SU-DHL-6 (cell line): ENCODE measurements around the gene TRABD.

ENCODE experiments used
- H2AFZ ChIP-seq: fragments of 200-600 bp; sonication (generic); 2 replicates; pipeline ENCODE4 v1.6.1; 2014; ENCODE audit warnings: low read depth, mild to moderate bottlenecking, moderate library complexity, mixed read lengths, antibody characterized with exemption, low read length; ENCODE audit not compliant: severe bottlenecking
- H3F3A ChIP-seq: fragments of 200-600 bp; shearing (Covaris generic); 2 replicates; pipeline ENCODE4 v1.6.0; 2016; ENCODE audit warnings: antibody characterized with exemption, mild to moderate bottlenecking; ENCODE audit not compliant: insufficient read depth
- H3K27ac ChIP-seq: fragments of 200-600 bp; sonication (generic); 2 replicates; pipeline ENCODE4 v1.5.1; 2016; ENCODE audit warnings: low read depth, mild to moderate bottlenecking, low read length, moderate library complexity, mixed read lengths
- H3K27me3 ChIP-seq: fragments of 200-600 bp; sonication (generic), shearing (Covaris generic); 2 replicates; pipeline ENCODE4 v1.6.0; 2014; ENCODE audit warnings: mild to moderate bottlenecking, low read length
- H3K36me3 ChIP-seq: fragments of 200-600 bp; sonication (generic); 2 replicates; pipeline ENCODE4 v1.6.1; 2014; ENCODE audit warnings: mild to moderate bottlenecking, low read length, mixed read lengths
- H3K4me2 ChIP-seq: fragments of 300-600, 200-600 bp; shearing (Covaris generic), sonication (generic); 2 replicates; pipeline ENCODE4 v1.6.0; 2014; ENCODE audit warnings: low read length, low read depth, mild to moderate bottlenecking; ENCODE audit not compliant: poor library complexity, severe bottlenecking
- H3K4me3 ChIP-seq: fragments of 200-600 bp; sonication (generic); 2 replicates; pipeline ENCODE4 v1.5.1; 2014; ENCODE audit warnings: antibody characterized with exemption, low read length, mild to moderate bottlenecking, mixed read lengths; ENCODE audit not compliant: insufficient read depth, poor library complexity, severe bottlenecking
- H3K79me2 ChIP-seq: fragments of 200-600 bp; sonication (generic); 2 replicates; pipeline ENCODE4 v1.6.1; 2014; ENCODE audit warnings: mild to moderate bottlenecking, low read length, moderate library complexity; ENCODE audit not compliant: insufficient read depth
- H3K9ac ChIP-seq: fragments of 200-600 bp; sonication (generic); 2 replicates; pipeline ENCODE4 v1.7.0; 2014; ENCODE audit warnings: mild to moderate bottlenecking, low read length
- H3K9me2 ChIP-seq: fragments of 200-600 bp; sonication (generic); replicated peaks from 2 replicates; pipeline ENCODE4 v1.6.1; 2014; ENCODE audit warnings: low read length; ENCODE audit not compliant: insufficient read depth
- H3K9me3 ChIP-seq: fragments of 200-600 bp; sonication (generic); 2 replicates; pipeline ENCODE4 v1.6.1; 2014; ENCODE audit warnings: low read length, mixed read lengths; ENCODE audit not compliant: insufficient read depth
- H4K20me1 ChIP-seq: fragments of 200-600 bp; sonication (generic); 2 replicates; pipeline ENCODE4 v1.6.1; 2014; ENCODE audit warnings: low read depth, mild to moderate bottlenecking, antibody characterized with exemption, low read length, moderate library complexity, mixed read lengths
- EZH2phosphoT487 ChIP-seq: fragments of 200-600 bp; sonication (generic), shearing (Covaris generic); conservative IDR thresholded peaks from 2 replicates; pipeline ENCODE4 v1.6.1; 2018; ENCODE audit warnings: mild to moderate bottlenecking, antibody characterized with exemption, low read length, moderate library complexity, mixed read lengths
- TF ChIP-seq, protein P1 (sequence below): fragments of 200-600 bp; sonication (generic); IDR thresholded peaks from one replicate; pipeline ENCODE4 v1.5.1; 2017; ENCODE audit warnings: antibody characterized with exemption, mild to moderate bottlenecking, low read length, moderate library complexity; ENCODE audit not compliant: insufficient read depth, poor library complexity, severe bottlenecking

The TRABD gene

GRCh38 chr22:50173983-50174355 lies 11.7 kb upstream of the TRABD start:
- H4K20me1 ChIP-seq = no peaks in the 10 kb centered on the region
- H3K4me3 ChIP-seq = no peak overlapping the region
- H3K36me3 ChIP-seq = no peaks in the 10 kb centered on the region
- H3K9ac ChIP-seq = no peak overlapping the region
- no peak for TF ChIP-seq EZH2phosphoT487
- TF ChIP-seq, protein P1, sequence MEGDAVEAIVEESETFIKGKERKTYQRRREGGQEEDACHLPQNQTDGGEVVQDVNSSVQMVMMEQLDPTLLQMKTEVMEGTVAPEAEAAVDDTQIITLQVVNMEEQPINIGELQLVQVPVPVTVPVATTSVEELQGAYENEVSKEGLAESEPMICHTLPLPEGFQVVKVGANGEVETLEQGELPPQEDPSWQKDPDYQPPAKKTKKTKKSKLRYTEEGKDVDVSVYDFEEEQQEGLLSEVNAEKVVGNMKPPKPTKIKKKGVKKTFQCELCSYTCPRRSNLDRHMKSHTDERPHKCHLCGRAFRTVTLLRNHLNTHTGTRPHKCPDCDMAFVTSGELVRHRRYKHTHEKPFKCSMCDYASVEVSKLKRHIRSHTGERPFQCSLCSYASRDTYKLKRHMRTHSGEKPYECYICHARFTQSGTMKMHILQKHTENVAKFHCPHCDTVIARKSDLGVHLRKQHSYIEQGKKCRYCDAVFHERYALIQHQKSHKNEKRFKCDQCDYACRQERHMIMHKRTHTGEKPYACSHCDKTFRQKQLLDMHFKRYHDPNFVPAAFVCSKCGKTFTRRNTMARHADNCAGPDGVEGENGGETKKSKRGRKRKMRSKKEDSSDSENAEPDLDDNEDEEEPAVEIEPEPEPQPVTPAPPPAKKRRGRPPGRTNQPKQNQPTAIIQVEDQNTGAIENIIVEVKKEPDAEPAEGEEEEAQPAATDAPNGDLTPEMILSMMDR = no peak
- H3K27ac ChIP-seq = no peak overlapping the region
- H3K9me3 ChIP-seq = no peaks in the 10 kb centered on the region
- no peak overlapping the region for H3K4me2 ChIP-seq
- no peaks in the 10 kb centered on the region for H3K79me2 ChIP-seq
- no peaks in the 10 kb centered on the region for H3K27me3 ChIP-seq
- H2AFZ ChIP-seq = no peak overlapping the region
- no peaks in the 10 kb centered on the region for H3K9me2 ChIP-seq
- H3F3A ChIP-seq = no peaks in the 10 kb centered on the region

GRCh38 chr22:50174382-50175190 lies 11.1 kb upstream of the TRABD start:
- no peak overlapping the region for H3K4me2 ChIP-seq
- no peaks in the 10 kb centered on the region for H4K20me1 ChIP-seq
- TF ChIP-seq, protein P1 = no peak
- no peak for TF ChIP-seq EZH2phosphoT487
- no peak overlapping the region for H3K27ac ChIP-seq
- no peaks in the 10 kb centered on the region for H3K27me3 ChIP-seq
- no peaks in the 10 kb centered on the region for H3K79me2 ChIP-seq
- no peaks in the 10 kb centered on the region for H3K36me3 ChIP-seq
- H3K9me2 ChIP-seq = no peaks in the 10 kb centered on the region
- H2AFZ ChIP-seq = no peak overlapping the region
- no peaks in the 10 kb centered on the region for H3F3A ChIP-seq
- H3K9me3 ChIP-seq = no peaks in the 10 kb centered on the region
- no peak overlapping the region for H3K4me3 ChIP-seq
- no peak overlapping the region for H3K9ac ChIP-seq

DNA sequence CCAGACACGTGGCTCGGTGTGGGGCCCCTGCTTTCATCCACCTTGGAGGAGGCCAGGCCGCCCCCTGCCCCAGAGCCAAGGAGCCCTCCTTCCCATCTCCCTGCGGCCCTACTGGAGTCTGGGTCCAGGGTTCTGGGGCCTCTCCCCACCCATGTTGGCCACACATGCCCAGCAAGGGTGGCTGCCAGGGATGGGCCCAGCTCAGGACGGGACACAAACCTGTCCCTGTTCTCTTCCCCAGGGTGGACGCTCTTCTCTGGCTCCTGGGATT lies 10.6 kb upstream of the TRABD start:
- no peak overlapping the region for H2AFZ ChIP-seq
- no peaks in the 10 kb centered on the region for H3K36me3 ChIP-seq
- no peak overlapping the region for H3K4me2 ChIP-seq
- no peak overlapping the region for H3K9ac ChIP-seq
- no peaks in the 10 kb centered on the region for H3K9me2 ChIP-seq
- no peaks in the 10 kb centered on the region for H3K79me2 ChIP-seq
- H3K4me3 ChIP-seq = no peak overlapping the region
- no peaks in the 10 kb centered on the region for H3F3A ChIP-seq
- TF ChIP-seq, protein P1 = no peak
- no peak for TF ChIP-seq EZH2phosphoT487
- H3K27ac ChIP-seq = no peak overlapping the region
- H3K9me3 ChIP-seq = no peaks in the 10 kb centered on the region
- H3K27me3 ChIP-seq = no peaks in the 10 kb centered on the region
- no peaks in the 10 kb centered on the region for H4K20me1 ChIP-seq
